Central memory CD8-positive, alpha-beta T cell (primary cell): ENCODE results near the gene ABCA10.

Experiments
- ATAC-seq: fragments of 150-1000 bp; cut with Tn5 transposase; replicated peaks from 2 replicates; pipeline ENCODE4 v1.10.0; 2022; ENCODE audit warnings: mild to moderate bottlenecking, moderate FRiP score, moderate number of reproducible peaks; ENCODE audit not compliant: poor library complexity, severe bottlenecking; ENCODE audit errors: extremely low read depth
- DNase-seq, 2 donors: peaks; one replicate each; pipeline ENCODE4 v3.0.0; 2021; ENCODE audit warnings: low spot score in 2 of 2
- H3K27ac Mint-ChIP-seq: one replicate; pipeline ENCODE4 v1.8.0; 2022; ENCODE audit warnings: low read depth, mild to moderate bottlenecking, moderate library complexity, mixed read lengths
- H3K27me3 Mint-ChIP-seq: one replicate; pipeline ENCODE4 v1.8.0; 2022; ENCODE audit warnings: mixed read lengths
- H3K36me3 Mint-ChIP-seq: one replicate; pipeline ENCODE4 v1.8.0; 2022; ENCODE audit warnings: mild to moderate bottlenecking, moderate library complexity, mixed read lengths; ENCODE audit not compliant: insufficient read depth
- H3K4me1 Mint-ChIP-seq: one replicate; pipeline ENCODE4 v1.8.0; 2022; ENCODE audit warnings: mixed read lengths
- H3K4me3 Mint-ChIP-seq: one replicate; pipeline ENCODE4 v1.8.0; 2022; ENCODE audit warnings: mild to moderate bottlenecking, moderate library complexity, mixed read lengths
- H3K9me3 Mint-ChIP-seq: one replicate; pipeline ENCODE4 v1.8.0; 2022; ENCODE audit warnings: mixed read lengths

The ABCA10 gene

GRCh38 chr17:69143151-69143550 lies 85.5 kb downstream of the ABCA10 start:
- no peak for DNase-seq
- H3K27me3 Mint-ChIP-seq = peaks cover 30% of the 10 kb centered on the region
- no peaks in the 10 kb centered on the region for H3K4me1 Mint-ChIP-seq
- ATAC-seq = no peak
- no peak overlapping the region for H3K4me3 Mint-ChIP-seq
- no peaks in the 10 kb centered on the region for H3K36me3 Mint-ChIP-seq
- H3K27ac Mint-ChIP-seq = no peak overlapping the region
- H3K9me3 Mint-ChIP-seq = no peaks in the 10 kb centered on the region

GRCh38 chr17:69142175-69142802 lies 86.3 kb downstream of the ABCA10 start:
- no peaks in the 10 kb centered on the region for H3K4me1 Mint-ChIP-seq
- DNase-seq (no peak), ATAC-seq (no peak)
- no peak overlapping the region for H3K4me3 Mint-ChIP-seq
- H3K9me3 Mint-ChIP-seq = no peaks in the 10 kb centered on the region
- peaks cover 30% of the 10 kb centered on the region for H3K27me3 Mint-ChIP-seq
- no peaks in the 10 kb centered on the region for H3K36me3 Mint-ChIP-seq
- no peak overlapping the region for H3K27ac Mint-ChIP-seq

GRCh38 chr17:69141431-69142174 lies 87.0 kb downstream of the ABCA10 start, which contains the start of gene ABCA6:
ABCA6 (minus strand) TSS chr17:69141895; CDS start chr17:69140703, 1,192 bp downstream.
- no peaks in the 10 kb centered on the region for H3K36me3 Mint-ChIP-seq
- no peak for DNase-seq
- H3K4me1 Mint-ChIP-seq = no peaks in the 10 kb centered on the region

GRCh38 chr17:69134112-69134511 lies 94.5 kb downstream of the ABCA10 start:
- Mint-ChIP-seq H3K9me3 (no peaks in the 10 kb centered on the region), H3K4me1 (no peaks in the 10 kb centered on the region), H3K36me3 (no peaks in the 10 kb centered on the region), H3K27ac (no peak overlapping the region), H3K4me3 (no peak overlapping the region), H3K27me3 (no peaks in the 10 kb centered on the region)
- ATAC-seq (no peak), DNase-seq (no peak)

More at GRCh38 chr17:69141431-69142174, 87.0 kb downstream of the ABCA10 start, which contains the start of gene ABCA6:
- Mint-ChIP-seq H3K27ac (no peak within 1 kb of the TSS), H3K9me3 (no peaks in the 10 kb centered on the region), H3K4me3 (no peak within 1 kb of the TSS), H3K27me3 (peaks cover 30% of the 10 kb centered on the region)
- no peak for ATAC-seq

GRCh38 chr17:69130627-69131296 lies 97.9 kb downstream of the ABCA10 start:
- Mint-ChIP-seq H3K27me3 (no peaks in the 10 kb centered on the region), H3K4me3 (no peak overlapping the region)
- no peak for ATAC-seq

GRCh38 chr17:69123626-69124025 lies 105.0 kb downstream of the ABCA10 start:
- DNase-seq (no peak), ATAC-seq (no peak)
- Mint-ChIP-seq H3K4me3 (no peak overlapping the region), H3K36me3 (no peaks in the 10 kb centered on the region), H3K27ac (no peak overlapping the region), H3K27me3 (peaks cover 11% of the 10 kb centered on the region), H3K9me3 (no peaks in the 10 kb centered on the region), H3K4me1 (no peaks in the 10 kb centered on the region)

More at GRCh38 chr17:69130627-69131296, 97.9 kb downstream of the ABCA10 start:
- Mint-ChIP-seq H3K27ac (no peak overlapping the region), H3K36me3 (no peaks in the 10 kb centered on the region), H3K4me1 (no peaks in the 10 kb centered on the region), H3K9me3 (no peaks in the 10 kb centered on the region)
- DNase-seq = no peak

GRCh38 chr17:69122065-69122464 lies 106.6 kb downstream of the ABCA10 start:
- Mint-ChIP-seq H3K27ac (no peak overlapping the region), H3K36me3 (no peaks in the 10 kb centered on the region), H3K27me3 (peaks cover 19% of the 10 kb centered on the region), H3K9me3 (no peaks in the 10 kb centered on the region), H3K4me3 (no peak overlapping the region), H3K4me1 (no peaks in the 10 kb centered on the region)
- ATAC-seq (no peak), DNase-seq (no peak)

- ATAC-seq = no peak
- H3K4me3 Mint-ChIP-seq = no peak overlapping the region
- no peak for DNase-seq
- H3K27me3 Mint-ChIP-seq = peaks cover 19% of the 10 kb centered on the region
- H3K27ac Mint-ChIP-seq = no peak overlapping the region
- no peaks in the 10 kb centered on the region for H3K4me1 Mint-ChIP-seq
- no peaks in the 10 kb centered on the region for H3K36me3 Mint-ChIP-seq
- H3K9me3 Mint-ChIP-seq = no peaks in the 10 kb centered on the region
Observed at GRCh38 chr17:69117855-69118784, 110.5 kb downstream of the ABCA10 start.

- Mint-ChIP-seq H3K4me1 (no peaks in the 10 kb centered on the region), H3K4me3 (no peak overlapping the region), H3K9me3 (no peaks in the 10 kb centered on the region), H3K27ac (no peak overlapping the region), H3K27me3 (no peaks in the 10 kb centered on the region), H3K36me3 (no peaks in the 10 kb centered on the region)
- DNase-seq = no peak
- ATAC-seq = no peak
Observed at GRCh38 chr17:69111794-69112193, 116.8 kb downstream of the ABCA10 start.

- Mint-ChIP-seq H3K4me1 (no peaks in the 10 kb centered on the region), H3K4me3 (no peak overlapping the region), H3K9me3 (no peaks in the 10 kb centered on the region), H3K27me3 (no peaks in the 10 kb centered on the region), H3K36me3 (no peaks in the 10 kb centered on the region), H3K27ac (no peak overlapping the region)
- DNase-seq = no peak
- ATAC-seq = no peak
Observed at GRCh38 chr17:69105907-69106730, 122.5 kb downstream of the ABCA10 start.

GRCh38 chr17:69103557-69104233 lies 124.9 kb downstream of the ABCA10 start:
- DNase-seq = no peak
- Mint-ChIP-seq H3K4me1 (no peaks in the 10 kb centered on the region), H3K36me3 (no peaks in the 10 kb centered on the region), H3K27ac (no peak overlapping the region), H3K4me3 (no peak overlapping the region), H3K9me3 (no peaks in the 10 kb centered on the region), H3K27me3 (no peaks in the 10 kb centered on the region)
- ATAC-seq = no peak
